ENCODE data around the gene CCDC78. TPM values are rescaled to one million over a fixed set of nuclear protein-coding genes. Genes with fewer than 3 reads are reported as not detected.

Gene CCDC78
- total and polyA plus RNA-seq, 2 of the 13 experiments (the other 11 are each of a cell fraction or from before 2014, with no cell fraction given) = 0.53 to 1.5 TPM

DNA sequence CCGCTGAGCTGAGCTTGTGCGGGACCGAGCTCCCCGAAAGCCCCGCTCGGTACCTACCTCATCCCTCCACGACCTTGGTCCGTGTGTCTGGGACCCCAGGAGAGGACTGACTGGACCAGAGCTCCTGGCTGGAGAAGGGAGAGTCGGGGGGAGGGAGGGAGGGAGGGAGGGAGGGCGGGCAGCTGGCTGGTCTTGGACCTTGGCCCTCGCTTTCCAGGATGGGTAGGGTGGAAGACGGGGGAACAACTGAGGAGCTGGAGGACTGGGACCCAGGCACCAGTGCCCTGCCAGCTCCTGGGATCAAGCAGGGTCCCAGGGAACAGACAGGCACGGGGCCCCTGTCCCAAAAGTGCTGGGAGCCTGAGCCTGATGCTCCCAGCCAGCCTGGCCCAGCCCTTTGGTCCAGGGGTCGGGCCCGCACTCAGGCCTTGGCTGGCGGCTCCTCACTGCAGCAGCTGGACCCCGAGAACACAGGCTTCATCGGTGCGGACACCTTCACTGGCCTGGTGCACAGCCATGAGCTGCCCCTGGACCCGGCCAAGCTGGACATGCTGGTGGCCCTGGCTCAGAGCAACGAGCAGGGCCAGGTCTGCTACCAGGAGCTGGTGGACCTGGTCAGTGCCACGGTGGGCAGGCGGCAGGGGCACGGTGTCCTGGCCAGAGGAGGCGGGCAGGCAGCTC, 50.2 kb downstream of the CCDC78 start (continued):
- TF ChIP-seq, protein P1, sequence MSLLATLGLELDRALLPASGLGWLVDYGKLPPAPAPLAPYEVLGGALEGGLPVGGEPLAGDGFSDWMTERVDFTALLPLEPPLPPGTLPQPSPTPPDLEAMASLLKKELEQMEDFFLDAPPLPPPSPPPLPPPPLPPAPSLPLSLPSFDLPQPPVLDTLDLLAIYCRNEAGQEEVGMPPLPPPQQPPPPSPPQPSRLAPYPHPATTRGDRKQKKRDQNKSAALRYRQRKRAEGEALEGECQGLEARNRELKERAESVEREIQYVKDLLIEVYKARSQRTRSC (CRISPR knock-in tag; IDR thresholded peaks at IDR 0.05; ENCODE audit: low read depth) = no peak
- TF ChIP-seq HNF4A (CRISPR knock-in tag; IDR thresholded peaks at IDR 0.05) = peak; percentile 47
- peak; percentile 79 for TF ChIP-seq AGO2 (optimal IDR thresholded peaks at IDR 0.05; ENCODE audit: low read depth, low read length)
- TF ChIP-seq ZNF383 (CRISPR knock-in tag; IDR thresholded peaks at IDR 0.05; ENCODE audit: borderline replicate concordance) = no peak
- TF ChIP-seq ATRX (CRISPR knock-in tag; IDR thresholded peaks at IDR 0.05; ENCODE audit: borderline replicate concordance) = no peak
- TF ChIP-seq POLR2AphosphoS5 (IDR thresholded peaks at IDR 0.05; ENCODE audit: low read depth, low read length) = 0 out of 2 replicates have a peak, but pooled peaks have one; percentile 24
- no peak for TF ChIP-seq GABPA (IDR thresholded peaks at IDR 0.05; ENCODE audit: low read depth, low read length)
- TF ChIP-seq GABPA (CRISPR knock-in tag; IDR thresholded peaks at IDR 0.05; ENCODE audit: low read depth) = peak; percentile 25; the same call in 1 of the 2 replicates
- TF ChIP-seq ZNF878 (CRISPR knock-in tag; IDR thresholded peaks at IDR 0.05) = no peak
- TF ChIP-seq ZNF629 (CRISPR knock-in tag; conservative IDR thresholded peaks at IDR 0.05) = peak; percentile 55; the same call in 1 of the 2 replicates
- no peak for TF ChIP-seq FOXA1 (IDR thresholded peaks at IDR 0.05)
- TF ChIP-seq FOXA1 (CRISPR knock-in tag; IDR thresholded peaks at IDR 0.05) = no peak
- TF ChIP-seq ZFX (CRISPR knock-in tag; IDR thresholded peaks at IDR 0.05; ENCODE audit: low read depth) = peak; percentile 21; the same call in 1 of the 2 replicates
- peak; percentile 13; the same call in 1 of the 2 replicates for TF ChIP-seq ZNF776 (CRISPR knock-in tag; IDR thresholded peaks at IDR 0.05)
- peak; percentile 85 for TF ChIP-seq ZNF746 (CRISPR knock-in tag; IDR thresholded peaks at IDR 0.05)
- TF ChIP-seq RBFOX2 (IDR thresholded peaks at IDR 0.05; ENCODE audit: low read depth, low read length) = peak; percentile 17; the same call in 1 of the 2 replicates
- no peak for TF ChIP-seq ZNF775 (CRISPR knock-in tag; IDR thresholded peaks at IDR 0.05; ENCODE audit: borderline replicate concordance)
- TF ChIP-seq HNRNPL (IDR thresholded peaks at IDR 0.05; ENCODE audit: low read depth, low read length) = peak; percentile 68; the same call in 1 of the 2 replicates
- 0 out of 2 replicates have a peak, but pooled peaks have one; percentile 31 for TF ChIP-seq NRL (CRISPR knock-in tag; IDR thresholded peaks at IDR 0.05; ENCODE audit: borderline replicate concordance)
- TF ChIP-seq, protein P2, sequence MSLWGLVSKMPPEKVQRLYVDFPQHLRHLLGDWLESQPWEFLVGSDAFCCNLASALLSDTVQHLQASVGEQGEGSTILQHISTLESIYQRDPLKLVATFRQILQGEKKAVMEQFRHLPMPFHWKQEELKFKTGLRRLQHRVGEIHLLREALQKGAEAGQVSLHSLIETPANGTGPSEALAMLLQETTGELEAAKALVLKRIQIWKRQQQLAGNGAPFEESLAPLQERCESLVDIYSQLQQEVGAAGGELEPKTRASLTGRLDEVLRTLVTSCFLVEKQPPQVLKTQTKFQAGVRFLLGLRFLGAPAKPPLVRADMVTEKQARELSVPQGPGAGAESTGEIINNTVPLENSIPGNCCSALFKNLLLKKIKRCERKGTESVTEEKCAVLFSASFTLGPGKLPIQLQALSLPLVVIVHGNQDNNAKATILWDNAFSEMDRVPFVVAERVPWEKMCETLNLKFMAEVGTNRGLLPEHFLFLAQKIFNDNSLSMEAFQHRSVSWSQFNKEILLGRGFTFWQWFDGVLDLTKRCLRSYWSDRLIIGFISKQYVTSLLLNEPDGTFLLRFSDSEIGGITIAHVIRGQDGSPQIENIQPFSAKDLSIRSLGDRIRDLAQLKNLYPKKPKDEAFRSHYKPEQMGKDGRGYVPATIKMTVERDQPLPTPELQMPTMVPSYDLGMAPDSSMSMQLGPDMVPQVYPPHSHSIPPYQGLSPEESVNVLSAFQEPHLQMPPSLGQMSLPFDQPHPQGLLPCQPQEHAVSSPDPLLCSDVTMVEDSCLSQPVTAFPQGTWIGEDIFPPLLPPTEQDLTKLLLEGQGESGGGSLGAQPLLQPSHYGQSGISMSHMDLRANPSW (CRISPR knock-in tag; IDR thresholded peaks at IDR 0.05; ENCODE audit: borderline replicate concordance) = no peak
- TF ChIP-seq, protein P3, sequence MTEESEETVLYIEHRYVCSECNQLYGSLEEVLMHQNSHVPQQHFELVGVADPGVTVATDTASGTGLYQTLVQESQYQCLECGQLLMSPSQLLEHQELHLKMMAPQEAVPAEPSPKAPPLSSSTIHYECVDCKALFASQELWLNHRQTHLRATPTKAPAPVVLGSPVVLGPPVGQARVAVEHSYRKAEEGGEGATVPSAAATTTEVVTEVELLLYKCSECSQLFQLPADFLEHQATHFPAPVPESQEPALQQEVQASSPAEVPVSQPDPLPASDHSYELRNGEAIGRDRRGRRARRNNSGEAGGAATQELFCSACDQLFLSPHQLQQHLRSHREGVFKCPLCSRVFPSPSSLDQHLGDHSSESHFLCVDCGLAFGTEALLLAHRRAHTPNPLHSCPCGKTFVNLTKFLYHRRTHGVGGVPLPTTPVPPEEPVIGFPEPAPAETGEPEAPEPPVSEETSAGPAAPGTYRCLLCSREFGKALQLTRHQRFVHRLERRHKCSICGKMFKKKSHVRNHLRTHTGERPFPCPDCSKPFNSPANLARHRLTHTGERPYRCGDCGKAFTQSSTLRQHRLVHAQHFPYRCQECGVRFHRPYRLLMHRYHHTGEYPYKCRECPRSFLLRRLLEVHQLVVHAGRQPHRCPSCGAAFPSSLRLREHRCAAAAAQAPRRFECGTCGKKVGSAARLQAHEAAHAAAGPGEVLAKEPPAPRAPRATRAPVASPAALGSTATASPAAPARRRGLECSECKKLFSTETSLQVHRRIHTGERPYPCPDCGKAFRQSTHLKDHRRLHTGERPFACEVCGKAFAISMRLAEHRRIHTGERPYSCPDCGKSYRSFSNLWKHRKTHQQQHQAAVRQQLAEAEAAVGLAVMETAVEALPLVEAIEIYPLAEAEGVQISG (CRISPR knock-in tag; IDR thresholded peaks at IDR 0.05) = 0 out of 2 replicates have a peak, but pooled peaks have one; percentile 10
- peak; percentile 75 for TF ChIP-seq AGO1 (IDR thresholded peaks at IDR 0.05; ENCODE audit: low read depth, low read length, poor library complexity, severe bottlenecking)
- TF ChIP-seq NCOA2 (CRISPR knock-in tag; IDR thresholded peaks at IDR 0.05) = peak; percentile 27; the same call in 1 of the 2 replicates
- TF ChIP-seq TRIM24 (CRISPR knock-in tag; IDR thresholded peaks at IDR 0.05) = 0 out of 2 replicates have a peak, but pooled peaks have one; percentile 35
- TF ChIP-seq ZNF333 (CRISPR knock-in tag; IDR thresholded peaks at IDR 0.05; ENCODE audit: borderline replicate concordance) = 0 out of 2 replicates have a peak, but pooled peaks have one; percentile 14
